H9 (cell line): ENCODE results near the gene ZNF142. TPM values are rescaled to one million over a fixed set of nuclear protein-coding genes. Genes with fewer than 3 reads are reported as not detected.

Experiments used
- DNase-seq: peaks from one replicate; pipeline ENCODE4 v3.0.0-alpha.2; 2017
- H2AFZ ChIP-seq: one replicate; pipeline ENCODE4 v1.6.1; 2013; ENCODE audit warnings: mild to moderate bottlenecking, low read length, control low read depth, moderate library complexity
- H2AK5ac ChIP-seq: 2 replicates; pipeline ENCODE4 v1.6.1; 2013; ENCODE audit warnings: low read length, control low read depth, mixed read lengths; ENCODE audit not compliant: insufficient read length
- H2BK120ac ChIP-seq: one replicate; pipeline ENCODE4 v1.6.1; 2013; ENCODE audit warnings: low read depth, mild to moderate bottlenecking, low read length, control low read depth, inconsistent platforms; ENCODE audit not compliant: poor library complexity, severe bottlenecking
- H2BK12ac ChIP-seq: 2 replicates; pipeline ENCODE4 v1.6.1; 2013; ENCODE audit warnings: low read length, control low read depth, mixed read lengths, low read depth; ENCODE audit not compliant: insufficient read length
- H2BK15ac ChIP-seq: 2 replicates; pipeline ENCODE4 v1.6.1; 2013; ENCODE audit warnings: low read depth, low read length, control low read depth
- H2BK20ac ChIP-seq: one replicate; pipeline ENCODE4 v1.6.1; 2013; ENCODE audit warnings: low read depth, mild to moderate bottlenecking, low read length, control low read depth, inconsistent platforms; ENCODE audit not compliant: poor library complexity, severe bottlenecking
- H2BK5ac ChIP-seq: 2 replicates; pipeline ENCODE4 v1.6.1; 2013; ENCODE audit warnings: low read length, control low read depth, mixed read lengths; ENCODE audit not compliant: insufficient read length
- H3K14ac ChIP-seq: 2 replicates; pipeline ENCODE4 v1.6.1; 2013; ENCODE audit warnings: low read length, control low read depth; ENCODE audit not compliant: insufficient read depth
- H3K18ac ChIP-seq: 2 replicates; pipeline ENCODE4 v1.6.1; 2013; ENCODE audit warnings: low read depth, mild to moderate bottlenecking, mixed read lengths, low read length, control low read depth; ENCODE audit not compliant: insufficient read length
- H3K23ac ChIP-seq: 2 replicates; pipeline ENCODE4 v1.6.1; 2013; ENCODE audit warnings: low read length, control low read depth, mixed read lengths, low read depth; ENCODE audit not compliant: insufficient read length
- H3K23me2 ChIP-seq: 2 replicates; pipeline ENCODE4 v1.6.1; 2013; ENCODE audit warnings: low read depth, mild to moderate bottlenecking, mixed read lengths, low read length, control low read depth; ENCODE audit not compliant: insufficient read length, poor library complexity, severe bottlenecking
- H3K27ac ChIP-seq: 2 replicates; pipeline ENCODE4 v1.5.1; 2013; ENCODE audit warnings: low read length, control low read depth, mixed read lengths, low read depth; ENCODE audit not compliant: insufficient read length
- H3K27me3 ChIP-seq: 2 replicates; pipeline ENCODE4 v1.6.1; 2013; ENCODE audit warnings: low read length, control low read depth, inconsistent platforms; ENCODE audit not compliant: insufficient read depth
- H3K4ac ChIP-seq: 2 replicates; pipeline ENCODE4 v1.6.1; 2013; ENCODE audit warnings: low read depth, mild to moderate bottlenecking, control low read depth, inconsistent platforms, low read length, moderate library complexity
- H3K4me1 ChIP-seq: 2 replicates; pipeline ENCODE4 v1.6.1; 2013; ENCODE audit warnings: low read length, control low read depth, inconsistent platforms; ENCODE audit not compliant: insufficient read depth
- H3K4me2 ChIP-seq: 2 replicates; pipeline ENCODE4 v1.6.1; 2013; ENCODE audit warnings: low read length, control low read depth, mixed read lengths; ENCODE audit not compliant: insufficient read length, insufficient read depth
- H3K56ac ChIP-seq: 2 replicates; pipeline ENCODE4 v1.6.1; 2013; ENCODE audit warnings: low read depth, mild to moderate bottlenecking, mixed read lengths, low read length, control low read depth; ENCODE audit not compliant: insufficient read length
- H3K79me1 ChIP-seq: 2 replicates; pipeline ENCODE4 v1.6.1; 2013; ENCODE audit warnings: low read depth, mild to moderate bottlenecking, moderate library complexity, low read length, control low read depth, inconsistent platforms; ENCODE audit not compliant: insufficient read depth, poor library complexity, severe bottlenecking
- H3K79me2 ChIP-seq: 2 replicates; pipeline ENCODE4 v1.6.1; 2013; ENCODE audit warnings: low read length, control low read depth, inconsistent platforms; ENCODE audit not compliant: insufficient read depth
- H3K9ac ChIP-seq: 2 replicates; pipeline ENCODE4 v1.6.1; 2013; ENCODE audit warnings: low read length, control low read depth, mixed read lengths; ENCODE audit not compliant: insufficient read length; ENCODE audit errors: extremely low read depth
- H3K9me3 ChIP-seq: one replicate; pipeline ENCODE4 v1.6.1; 2013; ENCODE audit warnings: low read depth, low read length, inconsistent platforms; ENCODE audit not compliant: control insufficient read depth
- H3T11ph ChIP-seq: one replicate; pipeline ENCODE4 v1.6.1; 2013; ENCODE audit warnings: mild to moderate bottlenecking, low read length, control low read depth, inconsistent platforms
- H4K20me1 ChIP-seq: one replicate; pipeline ENCODE4 v1.6.1; 2013; ENCODE audit not compliant: control insufficient read depth, insufficient read length, insufficient read depth
- H4K5ac ChIP-seq: 2 replicates; pipeline ENCODE4 v1.6.1; 2013; ENCODE audit warnings: low read depth, mild to moderate bottlenecking, mixed read lengths, low read length, control low read depth; ENCODE audit not compliant: insufficient read length
- H4K8ac ChIP-seq: replicated peaks from 2 replicates; pipeline ENCODE4 v1.6.1; 2013; ENCODE audit warnings: low read length, control low read depth, mixed read lengths, low read depth; ENCODE audit not compliant: insufficient read length
- H4K91ac ChIP-seq: 2 replicates; pipeline ENCODE4 v1.6.1; 2013; ENCODE audit warnings: low read depth, mild to moderate bottlenecking, moderate library complexity, mixed read lengths, low read length, control low read depth; ENCODE audit not compliant: insufficient read length
- H3K27ac Mint-ChIP-seq, 3 experiments: 2 replicates in 2 of 3; 3 replicates in 1 of 3; pipeline ENCODE4 v1.8.0; 2020 to 2021; ENCODE audit warnings: mixed read lengths in 3 of 3, mild to moderate bottlenecking in 1 of 3, moderate library complexity in 1 of 3
- H3K27me3 Mint-ChIP-seq: 2 replicates; pipeline ENCODE4 v1.8.0; 2021; ENCODE audit warnings: low read depth, mild to moderate bottlenecking, moderate library complexity, mixed read lengths
- H3K36me3 Mint-ChIP-seq, 3 experiments: 2 replicates in 2 of 3; 3 replicates in 1 of 3; pipeline ENCODE4 v1.8.0; 2020 to 2021; ENCODE audit warnings: low read depth in 3 of 3, mixed read lengths in 3 of 3; ENCODE audit not compliant: insufficient read depth in 1 of 3
- H3K4me1 Mint-ChIP-seq, 2 experiments: 2 replicates each; pipeline ENCODE4 v1.8.0; 2020; ENCODE audit warnings: mixed read lengths in 2 of 2
- H3K4me3 Mint-ChIP-seq, 2 experiments: 2 replicates in 1 of 2; 3 replicates in 1 of 2; pipeline ENCODE4 v1.8.0; 2020 to 2021; ENCODE audit warnings: mild to moderate bottlenecking in 2 of 2, mixed read lengths in 2 of 2, moderate library complexity in 1 of 2
- H3K9me3 Mint-ChIP-seq, 2 experiments: 2 replicates in 1 of 2; 3 replicates in 1 of 2; pipeline ENCODE4 v1.8.0; 2020; ENCODE audit warnings: mild to moderate bottlenecking in 2 of 2, mixed read lengths in 2 of 2, moderate library complexity in 1 of 2
- CTCF ChIP-seq: fragments of 200-600 bp; sonication (generic); conservative IDR thresholded peaks from 3 replicates; pipeline ENCODE4 v1.8.0; 2021; ENCODE audit warnings: antibody characterized with exemption, mild to moderate bottlenecking
- WGBS: extraction: QIAGEN DNeasy Blood & Tissue Kit; methylation state at CpG from one replicate; pipeline ENCODE4 v1.1.7; 2013; ENCODE audit warnings: missing lambda C conversion rate, low lambda C conversion rate, mixed read lengths; ENCODE audit not compliant: insufficient read length; ENCODE audit errors: extremely low coverage; 5-methylcytosine and 5-hydroxymethylcytosine counted together
- total RNA-seq: library from RNA; stranded (reverse); gene quantifications from 2 replicates; pipeline ENCODE4 v1.2.1, GENCODE V29; 2021

ZNF142 gene
- total RNA-seq, 1 experiment from 2014 or later, result 43.4 TPM

- Mint-ChIP-seq H3K4me1 (no peaks in the 10 kb centered on the region), H3K9me3 (no peaks in the 10 kb centered on the region), H3K27me3 (no peaks in the 10 kb centered on the region; the same call in 1 of the 2 replicates), H3K36me3 (no peaks in the 10 kb centered on the region), H3K27ac (no peak overlapping the region), H3K4me3 (no peak overlapping the region)
- H3K56ac ChIP-seq, result no peak overlapping the region
- no peaks in the 10 kb centered on the region for H4K20me1 ChIP-seq
- no peak for DNase-seq
- H4K5ac ChIP-seq, result no peak overlapping the region
- no peak overlapping the region for H2BK15ac ChIP-seq
- no peak overlapping the region for H2AK5ac ChIP-seq
- no peak overlapping the region for H3K27ac ChIP-seq
- H3K27me3 ChIP-seq, result no peaks in the 10 kb centered on the region
- no peak overlapping the region for H3K14ac ChIP-seq
- H4K91ac ChIP-seq, result no peak overlapping the region
- H3K79me2 ChIP-seq, result no peaks in the 10 kb centered on the region
- H3K23me2 ChIP-seq, result no peaks in the 10 kb centered on the region
- TF ChIP-seq CTCF, result no peak
- no peak overlapping the region for H2BK12ac ChIP-seq
- no CpG with 5 or more reads among the region's 7 CpGs for WGBS
- no peak overlapping the region for H3K4me2 ChIP-seq
- no peak overlapping the region for H3K18ac ChIP-seq
- no peaks in the 10 kb centered on the region for H3K79me1 ChIP-seq
- H3K9ac ChIP-seq, result no peak overlapping the region
- no peaks in the 10 kb centered on the region for H3K4me1 ChIP-seq
- no peak overlapping the region for H3K4ac ChIP-seq
- no peak overlapping the region for H2BK120ac ChIP-seq
- no peak overlapping the region for H2AFZ ChIP-seq
- H4K8ac ChIP-seq, result no peak overlapping the region
- no peaks in the 10 kb centered on the region for H3K9me3 ChIP-seq
- no peak overlapping the region for H2BK5ac ChIP-seq
- H3K23ac ChIP-seq, result no peak overlapping the region
- H3T11ph ChIP-seq, result no peak overlapping the region
- H2BK20ac ChIP-seq, result no peak overlapping the region
These were observed 36.6 kb downstream of the ZNF142 start for GRCh38 chr2:218622606-218623365.
